NCI-H345 treated with DMSO at 0.1 percent for 48 hours (cell line): ENCODE data around the gene LRRC4C.
"Not testable (repeated sequence)": the region's sequence is repeated elsewhere in the genome, so short reads cannot be mapped to it uniquely, and the experiment has no call there.

ENCODE experiments used
- DNase-seq: peaks from one replicate; lab custom pipeline; 2025; ENCODE audit not compliant: unreplicated experiment; lab: John Stamatoyannopoulos, UW

Gene LRRC4C

GRCh38 chr11:40268551-40268950 is 1190.9 kb downstream of the LRRC4C start:
- DNase-seq: no peak

DNA sequence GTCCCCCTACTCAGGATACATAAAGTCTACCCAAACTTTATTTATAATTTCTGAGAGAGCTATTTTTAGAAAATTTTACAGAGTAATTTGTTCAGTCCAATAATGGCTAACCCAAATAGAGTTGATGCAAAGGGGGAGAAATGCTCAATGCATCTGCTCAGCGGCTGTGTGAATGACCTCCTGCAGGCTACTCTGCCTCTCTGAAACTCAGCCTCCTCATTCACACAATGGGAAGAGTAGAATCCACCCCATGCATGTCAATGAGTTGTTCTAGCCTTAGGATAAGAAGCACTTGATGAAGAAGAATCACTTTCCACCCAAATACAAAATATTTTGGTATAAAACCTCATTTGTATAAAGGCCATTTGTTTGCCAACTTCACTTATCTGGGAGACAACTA is 1204.0 kb downstream of the LRRC4C start:
- DNase-seq: no peak

DNA sequence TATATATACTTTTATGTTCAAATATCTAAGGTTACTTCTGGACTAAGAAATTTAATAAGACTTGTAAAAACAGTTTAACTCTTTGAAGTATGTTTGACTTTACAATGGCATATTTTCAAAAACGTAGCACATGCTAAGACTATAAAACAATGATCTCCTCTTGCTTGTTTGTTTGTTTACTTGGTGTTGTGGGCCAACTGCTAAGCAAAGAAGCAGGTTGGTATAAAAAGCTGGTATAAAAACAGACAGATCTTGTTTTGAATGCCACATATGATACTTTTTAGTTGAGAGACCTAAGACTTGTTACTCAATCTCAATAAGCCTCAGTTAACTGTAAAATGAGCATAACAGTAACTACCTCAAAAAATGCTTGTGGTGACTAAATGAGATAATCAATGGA is 1206.3 kb downstream of the LRRC4C start:
- DNase-seq: no peak

DNA sequence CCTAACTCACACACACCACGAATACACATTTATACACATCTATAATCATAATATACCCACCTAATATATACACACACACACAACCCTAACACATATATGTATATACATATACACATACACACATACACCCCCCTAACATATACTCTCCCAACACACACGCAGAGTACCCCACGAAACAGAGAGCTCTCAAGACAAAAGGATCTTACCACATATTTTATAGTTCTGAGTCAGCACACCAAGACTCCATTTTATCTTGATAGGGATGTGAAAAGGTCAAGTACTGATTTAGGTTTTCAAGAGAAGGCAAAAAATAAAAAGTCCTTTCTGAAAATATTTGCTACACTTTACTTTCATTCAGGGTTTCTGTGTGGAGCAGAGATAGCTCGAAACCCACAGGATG is 1207.2 kb downstream of the LRRC4C start:
- DNase-seq: no peak

DNA sequence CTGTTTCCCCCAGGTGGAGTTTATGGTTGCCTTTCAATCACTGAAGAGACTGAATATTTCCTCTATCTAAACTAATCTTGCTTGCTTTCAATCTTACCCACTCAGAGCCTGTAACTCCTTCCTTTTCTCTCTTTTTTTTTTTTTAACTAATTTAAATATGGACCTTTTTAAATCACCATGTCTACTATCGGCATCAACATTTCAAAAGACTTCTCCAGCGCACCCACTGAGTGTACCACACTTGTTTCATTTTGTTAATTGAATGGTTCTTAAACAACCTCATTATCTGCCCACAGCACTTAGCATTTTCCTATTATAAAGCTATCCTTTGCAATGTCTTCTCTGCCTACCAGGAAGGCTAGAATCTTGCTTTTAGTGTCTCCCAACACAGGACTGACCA is 1212.5 kb downstream of the LRRC4C start:
- no peak for DNase-seq

DNA sequence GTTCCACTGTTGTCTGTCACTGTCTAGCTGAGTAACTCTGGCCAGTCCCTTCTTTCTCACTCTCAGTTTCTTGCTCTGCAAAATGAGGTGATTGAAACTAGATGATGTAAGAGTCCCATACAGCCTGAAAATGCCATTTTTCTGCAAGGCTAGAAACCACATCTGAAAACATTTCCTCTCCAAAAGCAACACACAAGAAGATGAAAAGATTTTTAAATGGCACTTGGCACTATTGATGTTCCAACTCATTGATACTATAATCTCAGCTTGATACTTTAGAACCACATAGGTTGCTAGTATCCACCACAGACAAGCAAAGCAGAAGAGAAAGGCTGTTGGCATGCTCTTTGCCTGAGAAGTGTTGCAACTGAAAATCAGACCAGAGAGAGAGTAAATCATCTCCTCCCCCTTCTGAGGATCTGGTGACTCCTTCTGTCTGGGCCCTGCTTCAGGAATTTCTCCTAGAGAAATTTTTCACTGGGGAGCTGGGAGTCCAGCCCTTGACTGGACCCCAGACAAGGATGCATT is 1217.9 kb downstream of the LRRC4C start:
- DNase-seq: no peak

GRCh38 chr11:40240284-40240683 is 1219.2 kb downstream of the LRRC4C start:
- no peak for DNase-seq

GRCh38 chr11:40236526-40236925 is 1222.9 kb downstream of the LRRC4C start:
- DNase-seq: no peak

- no peak for DNase-seq
Observed at GRCh38 chr11:40235841-40236240, 1223.6 kb downstream of the LRRC4C start.

GRCh38 chr11:40230821-40231220 is 1228.6 kb downstream of the LRRC4C start:
- DNase-seq: no peak

- DNase-seq: no peak
Observed at GRCh38 chr11:40228662-40229061, 1230.8 kb downstream of the LRRC4C start.

DNA sequence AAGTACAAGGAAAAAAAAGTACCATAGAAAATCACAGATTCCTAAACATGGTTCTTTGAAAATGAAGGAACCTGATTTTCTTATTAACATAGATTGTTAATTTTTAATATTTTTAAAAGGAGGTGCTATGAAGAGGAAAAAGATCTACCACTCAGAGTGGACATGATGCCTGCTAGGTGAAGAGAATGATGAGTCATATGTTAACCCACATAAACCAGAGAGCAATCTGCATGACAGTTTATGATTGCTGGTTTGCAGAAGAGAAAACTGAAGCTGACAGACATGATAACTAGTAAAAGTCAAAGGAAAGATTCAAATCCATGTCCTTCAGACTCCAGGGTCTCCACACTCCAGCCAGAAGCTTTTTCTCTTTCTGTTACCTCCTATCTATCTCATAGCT is 1231.7 kb downstream of the LRRC4C start:
- no peak for DNase-seq

DNA sequence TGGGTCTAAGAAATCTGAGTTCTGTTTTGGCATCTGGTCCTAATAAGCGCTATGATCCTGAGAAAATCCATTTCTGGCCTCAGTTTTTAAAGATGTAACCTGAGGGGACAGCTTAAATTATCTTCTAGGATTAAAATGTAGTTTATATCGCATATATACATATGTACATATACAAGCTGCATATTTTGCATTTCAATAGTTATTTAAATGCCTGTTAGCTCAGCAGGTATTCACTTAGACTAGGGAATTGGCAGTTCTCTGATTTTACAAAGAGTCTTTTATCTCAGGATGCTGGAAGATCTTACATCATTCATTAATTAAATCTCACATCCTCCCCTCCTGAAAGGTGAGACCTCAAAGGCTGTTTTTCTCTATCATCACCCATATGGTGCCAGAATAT is 1232.8 kb downstream of the LRRC4C start:
- no peak for DNase-seq

- no peak for DNase-seq
Observed at GRCh38 chr11:40223596-40224330, 1235.7 kb downstream of the LRRC4C start.

- DNase-seq: no peak
Observed at GRCh38 chr11:40219401-40219800, 1240.1 kb downstream of the LRRC4C start.

DNA sequence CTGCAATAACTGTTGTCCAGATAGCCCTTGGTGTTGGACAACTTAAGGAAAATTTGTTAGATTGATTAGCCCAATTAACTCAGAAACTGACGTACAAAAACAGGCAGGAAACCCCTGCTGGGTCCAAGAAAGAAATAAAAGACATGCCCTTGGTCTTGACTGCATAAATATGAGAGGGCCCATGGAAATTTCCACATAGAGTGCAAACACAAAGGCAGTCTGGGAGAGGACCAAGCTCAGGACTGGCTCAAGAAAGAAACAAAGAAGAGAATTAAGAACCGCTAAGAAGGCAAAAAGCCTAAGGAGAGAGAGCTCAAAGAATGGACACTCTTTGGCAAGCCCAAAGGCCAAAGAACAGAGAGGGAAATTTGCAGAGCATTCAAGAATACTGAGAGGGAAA is 1243.9 kb downstream of the LRRC4C start:
- DNase-seq: no peak

GRCh38 chr11:40207416-40207815 is 1252.0 kb downstream of the LRRC4C start:
- no peak for DNase-seq

GRCh38 chr11:40204228-40204627 is 1255.2 kb downstream of the LRRC4C start:
- DNase-seq: no peak

GRCh38 chr11:40203606-40204005 is 1255.8 kb downstream of the LRRC4C start:
- no peak for DNase-seq

- DNase-seq: no peak
Observed at GRCh38 chr11:40202589-40203270, 1256.7 kb downstream of the LRRC4C start.

- DNase-seq: not testable (repeated sequence)
Observed at GRCh38 chr11:40192590-40192989, 1266.9 kb downstream of the LRRC4C start.

GRCh38 chr11:40190294-40190693 is 1269.2 kb downstream of the LRRC4C start:
- no peak for DNase-seq
